LoVo (cell line): Measurements from ENCODE around the gene FBXO17.
"Not testable (repeated sequence)": the region's sequence is repeated elsewhere in the genome, so short reads cannot be mapped to it uniquely, and the experiment has no call there.

Source experiments
- DNase-seq: peaks from one replicate; pipeline ENCODE4 v3.0.0-alpha.2; 2016; ENCODE audit warnings: low spot score

The FBXO17 gene

DNA sequence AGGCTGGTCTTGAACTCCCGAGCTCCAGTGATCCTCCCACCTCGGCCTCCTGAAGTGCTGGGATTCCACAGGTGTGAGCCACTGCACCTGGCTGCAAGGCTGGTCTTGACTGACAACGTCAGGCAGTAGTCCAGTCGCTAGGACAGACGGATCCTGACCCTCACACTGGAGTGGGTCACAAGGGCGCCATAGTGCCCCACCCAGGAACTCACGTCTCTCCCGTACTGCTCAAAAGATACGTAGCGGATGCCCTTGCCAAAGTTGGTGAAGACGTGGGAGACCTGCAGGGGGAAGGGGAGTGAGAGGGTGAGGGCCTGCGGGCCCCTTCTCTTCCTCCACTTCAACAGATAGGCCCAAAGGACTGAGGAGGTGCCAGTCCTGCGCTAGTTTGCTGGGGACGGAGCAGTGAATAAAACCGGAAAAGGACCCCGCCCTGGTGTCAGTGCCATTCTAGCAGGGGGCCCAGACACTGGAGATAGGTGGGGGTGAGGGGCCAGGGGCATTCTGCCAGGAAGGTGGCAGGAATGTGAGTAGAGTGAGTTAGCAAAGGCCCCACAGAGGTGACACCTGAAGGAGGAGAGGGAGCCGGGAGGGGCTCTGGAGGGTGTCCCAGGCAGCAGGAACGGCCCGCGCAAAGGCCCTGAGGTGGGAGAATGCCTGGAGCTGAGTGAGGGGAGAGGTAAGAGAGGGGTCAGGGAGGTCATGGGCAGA lies 32.9 kb downstream of the FBXO17 start:
- DNase-seq, result no peak

GRCh38 chr19:38941979-38942378 lies 33.6 kb downstream of the FBXO17 start:
- no peak for DNase-seq

GRCh38 chr19:38941466-38941865 lies 34.1 kb downstream of the FBXO17 start:
- not testable (repeated sequence) for DNase-seq

- DNase-seq, result no peak
These were observed 35.6 kb downstream of the FBXO17 start for GRCh38 chr19:38939957-38940356.

GRCh38 chr19:38933544-38933943 lies 42.0 kb downstream of the FBXO17 start:
- no peak for DNase-seq

- peak; percentile 7 for DNase-seq
These were observed 42.9 kb downstream of the FBXO17 start for GRCh38 chr19:38932425-38933179.

DNA sequence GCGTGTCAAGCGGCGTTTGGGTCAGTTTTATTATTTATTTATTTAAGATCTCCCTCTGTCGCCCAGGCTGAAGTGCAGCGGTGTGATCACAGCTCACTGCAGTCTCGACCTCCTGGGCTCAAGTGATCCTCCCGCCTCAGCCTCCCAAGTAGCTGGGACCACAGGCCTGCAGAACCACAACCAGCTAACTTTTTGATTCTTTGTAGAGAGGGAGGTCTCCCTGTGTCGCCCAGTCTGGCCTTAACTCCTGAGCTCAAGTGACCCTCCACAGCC lies 44.1 kb downstream of the FBXO17 start:
- DNase-seq, result no peak

- peak; percentile 99 for DNase-seq
These were observed 44.6 kb downstream of the FBXO17 start, which contains the start of gene MRPS12 for GRCh38 chr19:38930776-38931520. TSS of gene MRPS12 (plus strand) at chr19:38930944. CDS start at chr19:38931295, 351 bp downstream.

GRCh38 chr19:38929929-38930775 lies 45.4 kb downstream of the FBXO17 start, which contains the start of gene SARS2:
TSS of gene SARS2 (minus strand) at chr19:38930763. CDS start at chr19:38930736, 27 bp downstream.
- DNase-seq, result peak; percentile 96

DNA sequence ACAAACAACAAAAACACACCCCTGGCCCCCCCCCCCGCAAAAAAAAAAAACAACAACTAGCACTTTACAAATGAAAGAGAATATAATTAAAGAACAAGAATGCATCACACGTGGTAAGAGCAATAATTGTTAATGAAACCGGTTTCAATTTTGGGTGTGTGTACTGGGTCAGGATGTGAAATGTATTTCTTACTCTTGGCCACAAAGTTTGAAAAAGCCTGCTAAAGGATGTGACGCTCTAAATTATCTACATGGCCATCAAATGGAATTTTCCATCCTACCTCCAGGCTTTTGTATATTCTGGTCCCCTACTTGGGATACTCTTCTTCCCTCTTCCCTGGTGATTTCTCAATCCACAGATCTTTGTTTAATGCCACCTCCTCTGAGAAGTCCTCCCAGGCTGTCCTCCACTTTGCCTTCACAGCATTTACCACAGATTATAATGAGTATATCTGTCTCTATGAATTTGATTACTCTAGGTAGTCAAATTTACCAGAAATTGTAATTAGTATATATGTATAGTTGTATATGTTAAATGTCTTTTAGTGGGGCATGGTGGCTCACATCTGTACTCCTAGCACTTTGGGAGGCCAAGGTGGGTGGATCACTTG lies 47.0 kb downstream of the FBXO17 start:
- no peak for DNase-seq

GRCh38 chr19:38924388-38924787 lies 51.2 kb downstream of the FBXO17 start:
- DNase-seq, result no peak

GRCh38 chr19:38922482-38922881 lies 53.1 kb downstream of the FBXO17 start:
- no peak for DNase-seq

DNA sequence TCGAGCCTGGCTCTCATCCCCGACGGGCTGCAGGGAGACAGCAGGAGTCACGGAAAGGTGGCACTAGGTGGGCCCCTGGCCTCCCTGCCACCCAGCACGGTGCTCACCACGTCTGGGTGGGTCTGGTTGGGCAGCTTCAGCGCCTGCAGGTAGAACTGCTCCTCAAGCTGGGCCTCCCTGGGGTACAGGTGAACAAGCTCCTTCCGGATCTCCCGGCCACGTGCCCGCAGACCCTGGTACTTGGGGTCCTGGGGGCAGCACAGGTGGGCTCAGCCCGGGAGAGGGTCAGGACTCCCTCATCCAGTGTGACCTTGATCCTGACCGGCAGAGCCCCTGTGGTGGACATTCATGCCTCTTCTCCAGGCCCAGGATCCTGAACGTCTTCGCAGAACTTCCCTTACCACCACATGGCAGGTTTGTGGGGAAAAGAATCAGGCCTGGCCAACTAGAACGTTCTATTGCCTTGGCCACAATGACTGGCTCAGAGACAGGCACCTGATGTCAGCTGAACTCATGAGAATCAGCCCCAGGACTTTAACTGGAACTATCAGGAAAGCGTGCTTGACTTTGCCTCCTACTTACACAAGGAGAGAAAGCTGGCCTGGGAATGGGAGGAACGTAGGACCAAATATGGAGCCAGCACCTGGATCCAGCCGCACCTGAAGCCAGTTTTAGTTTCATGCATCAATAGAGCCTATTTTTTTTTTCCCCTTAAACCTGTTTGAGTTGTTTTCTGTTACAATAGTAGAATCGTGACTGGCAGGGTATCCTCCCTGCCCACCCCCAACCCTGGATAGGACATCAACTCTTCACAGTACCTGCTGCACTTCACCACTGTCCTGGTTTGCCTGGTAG lies 53.9 kb downstream of the FBXO17 start:
- DNase-seq, result no peak

DNA sequence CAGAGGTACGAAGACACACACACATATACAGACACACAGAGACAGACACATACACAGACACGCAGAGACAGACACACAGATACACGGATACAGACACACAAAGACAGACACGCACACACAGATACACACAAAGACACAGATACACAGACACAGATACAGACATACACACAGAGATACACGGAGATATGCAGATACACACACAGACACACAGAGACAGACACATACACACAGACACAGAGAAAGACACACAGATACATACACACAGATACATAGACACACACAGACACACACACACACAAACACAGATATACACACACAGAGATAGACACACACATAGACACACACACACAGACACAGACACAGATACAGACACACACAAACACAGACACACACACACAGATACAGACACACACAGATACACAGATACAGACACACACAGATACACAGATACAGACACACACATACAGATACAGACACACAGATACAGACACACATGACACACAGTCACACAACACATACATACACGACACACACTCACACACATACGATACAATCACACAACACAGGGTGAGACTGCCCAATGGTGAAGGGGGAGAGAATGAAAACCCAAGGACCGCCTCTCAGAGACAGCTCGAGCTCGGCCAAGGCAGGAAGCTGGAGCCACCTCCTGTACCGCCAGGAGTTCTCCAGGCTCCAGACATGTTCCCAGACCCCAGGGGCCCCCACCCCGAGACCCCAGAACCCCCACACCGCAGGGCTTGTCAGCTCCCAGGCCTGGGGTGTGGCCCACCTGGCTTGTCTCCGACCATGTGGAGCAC lies 54.7 kb downstream of the FBXO17 start:
- DNase-seq, result no peak

DNA sequence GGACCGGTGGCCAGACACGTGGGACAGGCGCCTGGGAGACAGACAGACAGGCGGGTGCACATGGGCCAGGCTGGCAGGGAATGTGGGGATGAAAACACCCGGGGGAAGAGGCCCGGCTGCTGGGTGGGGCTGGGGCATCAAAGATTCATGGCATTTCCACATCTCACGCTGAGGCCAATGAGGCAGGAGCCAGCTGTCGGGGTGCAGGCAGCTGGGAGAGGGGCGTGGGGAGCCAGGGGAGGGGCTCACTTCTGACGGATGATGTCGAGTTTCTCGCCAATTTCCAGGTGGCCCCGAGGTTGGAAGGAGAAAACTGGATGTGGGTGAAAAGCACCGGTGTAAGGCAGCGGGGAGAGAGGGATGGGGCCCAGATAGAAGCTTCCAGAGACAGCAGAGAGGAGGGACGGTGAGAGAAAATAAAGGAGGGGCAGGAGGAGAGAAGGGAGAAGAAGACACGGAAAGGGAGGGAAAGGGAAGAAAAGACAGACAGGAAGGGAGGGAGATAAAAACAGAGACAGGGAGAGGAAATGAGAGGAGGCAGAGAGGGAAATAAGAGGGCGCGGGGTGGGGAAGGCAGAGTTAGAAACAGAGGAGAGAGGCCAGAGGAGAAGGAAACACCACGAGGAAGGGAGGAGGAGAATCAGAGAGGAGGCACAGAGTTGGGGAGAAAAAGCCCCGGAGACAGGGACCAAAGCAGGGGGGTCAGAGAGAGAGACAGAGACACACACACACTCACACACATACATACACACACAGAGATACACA lies 55.5 kb downstream of the FBXO17 start:
- no peak for DNase-seq

GRCh38 chr19:38918526-38918925 lies 57.0 kb downstream of the FBXO17 start:
- no peak for DNase-seq

GRCh38 chr19:38917921-38918491 lies 57.5 kb downstream of the FBXO17 start:
- no peak for DNase-seq

DNA sequence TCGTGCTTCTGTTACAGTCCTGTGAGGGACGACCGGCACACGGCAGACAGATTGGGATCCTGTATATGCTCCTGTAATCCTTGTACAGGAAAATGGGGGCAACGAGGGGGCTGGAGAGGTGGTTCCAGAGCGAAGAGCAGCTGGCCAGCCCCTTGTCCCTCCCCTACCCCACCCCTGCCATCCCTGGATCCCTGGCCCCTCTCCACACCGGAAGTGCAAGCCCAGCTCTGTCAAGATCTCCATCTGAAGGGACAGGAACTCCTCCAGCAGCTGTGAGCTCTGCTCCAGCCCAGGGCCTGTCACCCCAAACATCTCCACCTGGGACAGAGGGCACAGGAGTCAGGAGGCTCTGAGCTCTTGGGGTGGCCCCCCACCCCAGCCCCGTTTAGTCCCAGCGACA lies 58.0 kb downstream of the FBXO17 start:
- no peak for DNase-seq
